Activated T-helper 17 cell treated with anti-CD3 and anti-CD28 coated beads, Interleukin-2, amount 50 U/mL, for 72 hours (primary cell): ENCODE data around the gene FLCN. TPM values are rescaled to one million over a fixed set of nuclear protein-coding genes. Genes with fewer than 3 reads are reported as not detected.
A peak's percentile ranks its signal among the peaks of the same experiment; 100 is the strongest.

ENCODE experiments used
- ATAC-seq: fragments of 150-1000 bp; cut with Tn5 transposase; replicated peaks from 2 replicates; pipeline ENCODE4 v1.10.0; 2021; ENCODE audit warnings: mild to moderate bottlenecking, moderate library complexity
- H3K27ac Mint-ChIP-seq: one replicate; pipeline ENCODE4 v1.8.0; 2022; ENCODE audit warnings: mixed read lengths
- H3K27me3 Mint-ChIP-seq: one replicate; pipeline ENCODE4 v1.8.0; 2022; ENCODE audit warnings: mixed read lengths
- H3K36me3 Mint-ChIP-seq: one replicate; pipeline ENCODE4 v1.8.0; 2022; ENCODE audit warnings: low read depth, mild to moderate bottlenecking, mixed read lengths
- H3K4me1 Mint-ChIP-seq: one replicate; pipeline ENCODE4 v1.8.0; 2022; ENCODE audit warnings: mixed read lengths
- H3K4me3 Mint-ChIP-seq: one replicate; pipeline ENCODE4 v1.8.0; 2022; ENCODE audit warnings: mild to moderate bottlenecking, mixed read lengths
- H3K9me3 Mint-ChIP-seq: one replicate; pipeline ENCODE4 v1.8.0; 2022; ENCODE audit warnings: mixed read lengths
- total RNA-seq, 2 donors: library from RNA; stranded (reverse); gene quantifications; one replicate each; pipeline ENCODE4 v1.2.3, GENCODE V29; 2022

FLCN gene
- total RNA-seq, 2 donors from 2014 or later: 30.9 to 50.6 TPM

DNA sequence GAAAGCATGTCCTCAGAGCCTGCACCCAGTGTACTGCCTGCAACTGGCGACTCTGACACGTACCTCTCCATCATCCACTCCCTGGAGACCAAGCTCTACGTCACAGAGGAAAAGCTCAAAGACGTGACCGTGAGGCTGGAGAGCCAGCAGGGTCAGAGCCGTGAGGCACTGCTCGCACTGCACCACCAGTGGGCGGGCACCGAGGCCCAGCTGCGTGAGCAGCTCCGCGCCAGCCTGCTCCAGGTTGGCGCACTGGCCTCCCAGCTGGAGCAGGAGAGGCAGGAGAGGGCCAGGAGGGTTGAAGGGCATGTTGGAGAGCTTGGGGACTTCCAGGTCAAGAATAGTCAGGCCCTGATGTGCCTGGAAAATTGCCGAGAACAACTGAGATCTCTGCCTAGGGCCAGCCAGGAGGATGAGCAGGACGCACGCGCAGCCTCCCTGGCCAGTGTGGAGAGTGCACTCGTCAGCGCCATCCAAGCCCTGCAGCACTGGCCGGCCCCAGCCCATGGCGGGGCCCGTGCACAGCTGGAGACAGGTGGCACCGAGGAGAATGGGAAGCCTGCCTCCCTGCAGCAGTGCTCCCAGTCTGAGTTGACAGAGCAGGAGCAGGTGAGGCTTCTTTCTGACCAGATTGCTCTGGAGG lies 71.2 kb downstream of the FLCN start:
- peak overlapping the region; percentile 17 for H3K27ac Mint-ChIP-seq
- H3K36me3 Mint-ChIP-seq: peaks cover 85% of the 10 kb centered on the region
- peaks cover 30% of the 10 kb centered on the region for H3K4me1 Mint-ChIP-seq
- H3K9me3 Mint-ChIP-seq: no peaks in the 10 kb centered on the region
- ATAC-seq: no peak
- no peaks in the 10 kb centered on the region for H3K27me3 Mint-ChIP-seq
- H3K4me3 Mint-ChIP-seq: no peak overlapping the region

DNA sequence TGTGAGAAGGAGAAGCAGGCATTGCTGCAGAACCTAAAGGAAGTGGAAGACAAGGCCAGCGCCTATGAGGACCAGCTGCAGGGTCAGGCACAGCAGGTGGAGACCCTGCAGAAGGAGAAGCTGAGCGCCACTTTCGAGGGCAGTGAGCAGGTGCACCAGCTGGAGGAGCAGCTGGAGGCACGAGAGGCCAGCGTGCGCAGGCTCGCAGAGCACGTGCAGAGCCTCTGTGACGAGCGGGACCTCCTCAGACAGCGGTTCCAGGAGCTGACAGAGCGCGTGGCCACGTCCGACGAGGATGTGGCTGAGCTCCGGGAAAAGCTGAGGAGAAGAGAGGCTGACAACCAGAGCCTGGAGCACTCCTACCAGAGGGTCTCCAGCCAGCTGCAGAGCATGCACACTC lies 72.3 kb downstream of the FLCN start:
- no peaks in the 10 kb centered on the region for H3K27me3 Mint-ChIP-seq
- ATAC-seq: no peak
- no peaks in the 10 kb centered on the region for H3K9me3 Mint-ChIP-seq
- H3K4me3 Mint-ChIP-seq: no peak overlapping the region
- peaks cover 94% of the 10 kb centered on the region for H3K36me3 Mint-ChIP-seq
- H3K4me1 Mint-ChIP-seq: peaks cover 19% of the 10 kb centered on the region
- H3K27ac Mint-ChIP-seq: peak overlapping the region; percentile 9

DNA sequence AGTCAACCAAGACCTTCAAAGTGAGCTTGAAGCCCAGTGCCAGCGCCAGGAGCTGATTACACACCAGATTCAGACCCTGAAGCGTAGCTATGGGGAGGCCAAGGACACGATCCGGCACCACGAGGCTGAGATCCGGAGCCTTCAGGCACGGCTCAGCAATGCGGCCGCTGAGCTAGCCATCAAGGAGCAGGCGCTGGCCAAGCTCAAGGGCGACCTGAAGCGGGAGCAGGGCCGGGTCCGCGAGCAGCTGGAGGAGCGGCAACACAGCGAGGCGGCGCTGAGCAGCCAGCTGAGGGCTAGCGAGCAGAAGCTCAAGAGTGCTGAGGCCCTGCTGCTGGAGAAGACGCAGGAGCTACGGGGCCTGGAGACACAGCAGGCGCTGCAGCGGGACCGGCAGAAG lies 72.8 kb downstream of the FLCN start:
- Mint-ChIP-seq H3K4me3 (no peak overlapping the region), H3K4me1 (peaks cover 14% of the 10 kb centered on the region), H3K27me3 (no peaks in the 10 kb centered on the region), H3K36me3 (peaks cover 94% of the 10 kb centered on the region), H3K27ac (no peak overlapping the region), H3K9me3 (no peaks in the 10 kb centered on the region)
- ATAC-seq: no peak

Other genes with a start within 250 kb of the FLCN start
- 100 to 1,000 TPM; 204 to 207 TPM for gene MPRIP, start 194.7 kb downstream of the FLCN start, total RNA-seq
- 10 to 100 TPM; 20.6 to 24.5 TPM for gene PLD6, start 30.8 kb downstream of the FLCN start, total RNA-seq
- gene COPS3, start 44.1 kb upstream of the FLCN start, total RNA-seq: 100 to 1,000 TPM in 1 of 2 donors, 10 to 100 TPM in 1; 63.0 to 116 TPM
- gene NT5M, start 66.2 kb upstream of the FLCN start, total RNA-seq: 1 to 10 TPM; 2.4 to 3.3 TPM
- gene MED9, start 239.8 kb upstream of the FLCN start, total RNA-seq: 10 to 100 TPM; 12.3 to 14.9 TPM